GM13976 (cell line): ENCODE data around the gene CXCL9.
"Not testable (repeated sequence)": the region's sequence is repeated elsewhere in the genome, so short reads cannot be mapped to it uniquely, and the experiment has no call there.

Experiments
- DNase-seq: peaks from one replicate; pipeline ENCODE4 v3.0.0; 2012; ENCODE audit warnings: low spot score
- CTCF ChIP-seq: IDR thresholded peaks from 2 replicates; pipeline ENCODE4 v1.5.1; 2012; ENCODE audit warnings: borderline replicate concordance, mild to moderate bottlenecking; ENCODE audit not compliant: insufficient read depth; ENCODE audit errors: extremely low read depth, missing control alignments, control extremely low read depth
- in situ Hi-C: fragments of 300-500 bp; cut with MboI; formaldehyde crosslinking; loops from one replicate; pipeline ENCODE4 v1.12.0; 2022; ENCODE audit warnings: low sequenced_read_pairs, mixed read lengths, inconsistent platforms; ENCODE audit not compliant: unreplicated experiment

The CXCL9 gene

GRCh38 chr4:75963558-75963957 is 43.8 kb downstream of the CXCL9 start:
- DNase-seq, result no peak
- TF ChIP-seq CTCF, result no peak
- in situ Hi-C loops, result no loop called here

- DNase-seq, in situ Hi-C loops: not testable (repeated sequence)
These were observed 45.2 kb downstream of the CXCL9 start for GRCh38 chr4:75962072-75962471.

- DNase-seq, in situ Hi-C loops: not testable (repeated sequence)
These were observed 48.8 kb downstream of the CXCL9 start for GRCh38 chr4:75958546-75958945.

- in situ Hi-C loops, DNase-seq: not testable (repeated sequence)
These were observed 52.5 kb downstream of the CXCL9 start for GRCh38 chr4:75954811-75955210.

GRCh38 chr4:75953509-75953908 is 53.8 kb downstream of the CXCL9 start:
- in situ Hi-C loops, result no loop called here
- DNase-seq, result no peak
- no peak for TF ChIP-seq CTCF
